ENCODE measurements around the gene SNAPIN.
"Not testable (repeated sequence)": the region's sequence is repeated elsewhere in the genome, so short reads cannot be mapped to it uniquely, and the experiment has no call there.

The SNAPIN gene

GRCh38 chr1:153627715-153628626 is 30.5 kb upstream of the SNAPIN start, which contains the start of gene S100A1:
Gene S100A1, plus strand, starts transcription at chr1:153628434. Its CDS starts 2,088 bp downstream, at chr1:153630522.
- peak; percentile 9 for FAIRE-seq

DNA sequence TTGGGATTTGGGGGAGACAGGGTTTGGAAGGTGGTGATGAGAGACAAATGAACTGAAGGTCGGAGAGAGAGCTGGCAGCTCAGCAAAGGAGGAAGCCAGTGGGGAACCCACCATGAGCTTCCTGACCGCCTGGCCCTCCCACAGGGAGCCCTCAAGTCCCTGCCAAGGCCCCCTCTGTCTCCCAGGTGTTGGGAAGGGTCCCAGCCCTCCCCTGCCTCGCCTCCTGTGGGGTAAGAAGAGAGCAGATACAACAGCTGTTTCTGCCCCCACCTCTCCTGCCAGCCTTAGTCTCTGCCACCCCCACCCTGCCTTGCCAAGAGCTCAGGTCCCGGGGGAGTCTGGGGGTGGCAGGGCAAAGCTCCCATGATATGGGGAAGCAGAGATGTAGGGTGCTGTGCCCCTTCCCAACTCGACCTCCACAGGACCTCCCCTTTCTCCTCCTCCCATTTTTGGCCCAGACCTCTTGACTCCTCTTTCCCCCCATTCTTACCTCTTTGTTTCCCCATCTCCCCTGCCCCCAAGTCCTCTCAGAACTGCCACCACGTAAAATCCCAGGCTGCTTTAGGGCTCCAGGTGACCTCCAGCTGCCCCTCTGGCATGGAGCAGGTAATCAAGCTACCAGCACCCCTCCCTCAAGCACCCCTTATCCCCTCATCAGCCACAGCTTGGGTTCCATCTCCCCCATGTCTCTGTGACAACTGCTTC is 29.7 kb upstream of the SNAPIN start:
- no peak for FAIRE-seq

GRCh38 chr1:153629343-153629665 is 29.2 kb upstream of the SNAPIN start:
- FAIRE-seq = no peak

DNA sequence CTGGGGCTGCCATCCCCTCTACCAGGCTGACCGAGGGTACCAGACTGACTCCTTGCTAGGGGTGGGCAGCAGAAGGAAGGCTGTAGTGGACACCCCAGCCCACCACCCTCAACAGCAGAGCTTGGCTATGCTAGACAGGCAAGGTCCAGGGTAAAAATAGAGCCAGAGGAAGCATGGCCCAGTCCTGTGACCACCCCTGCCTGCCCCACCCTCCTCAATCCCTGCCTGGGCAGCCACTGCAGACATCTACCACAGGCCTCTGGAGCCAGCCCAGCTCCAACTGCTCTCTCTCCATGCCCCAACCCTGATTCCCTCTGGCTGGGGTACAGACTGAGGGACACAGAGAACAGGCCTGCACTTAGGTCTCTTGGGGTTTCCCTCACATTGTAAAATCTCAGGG is 28.5 kb upstream of the SNAPIN start:
- no peak for FAIRE-seq

DNA sequence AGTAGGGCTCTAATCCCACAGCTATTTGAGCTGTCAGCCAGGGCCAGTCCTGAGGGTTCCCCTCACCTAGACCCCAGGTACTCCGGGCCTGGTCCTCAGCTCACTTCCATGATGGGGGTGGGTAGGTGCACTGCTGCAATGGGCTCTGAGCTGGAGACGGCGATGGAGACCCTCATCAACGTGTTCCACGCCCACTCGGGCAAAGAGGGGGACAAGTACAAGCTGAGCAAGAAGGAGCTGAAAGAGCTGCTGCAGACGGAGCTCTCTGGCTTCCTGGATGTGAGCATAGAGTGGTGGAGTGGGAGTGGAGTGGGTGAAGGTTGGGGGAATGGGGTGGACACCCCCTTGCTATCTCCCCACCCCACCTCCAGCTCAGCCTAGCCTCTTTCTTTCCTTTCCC is 28.1 kb upstream of the SNAPIN start:
- FAIRE-seq = no peak

DNA sequence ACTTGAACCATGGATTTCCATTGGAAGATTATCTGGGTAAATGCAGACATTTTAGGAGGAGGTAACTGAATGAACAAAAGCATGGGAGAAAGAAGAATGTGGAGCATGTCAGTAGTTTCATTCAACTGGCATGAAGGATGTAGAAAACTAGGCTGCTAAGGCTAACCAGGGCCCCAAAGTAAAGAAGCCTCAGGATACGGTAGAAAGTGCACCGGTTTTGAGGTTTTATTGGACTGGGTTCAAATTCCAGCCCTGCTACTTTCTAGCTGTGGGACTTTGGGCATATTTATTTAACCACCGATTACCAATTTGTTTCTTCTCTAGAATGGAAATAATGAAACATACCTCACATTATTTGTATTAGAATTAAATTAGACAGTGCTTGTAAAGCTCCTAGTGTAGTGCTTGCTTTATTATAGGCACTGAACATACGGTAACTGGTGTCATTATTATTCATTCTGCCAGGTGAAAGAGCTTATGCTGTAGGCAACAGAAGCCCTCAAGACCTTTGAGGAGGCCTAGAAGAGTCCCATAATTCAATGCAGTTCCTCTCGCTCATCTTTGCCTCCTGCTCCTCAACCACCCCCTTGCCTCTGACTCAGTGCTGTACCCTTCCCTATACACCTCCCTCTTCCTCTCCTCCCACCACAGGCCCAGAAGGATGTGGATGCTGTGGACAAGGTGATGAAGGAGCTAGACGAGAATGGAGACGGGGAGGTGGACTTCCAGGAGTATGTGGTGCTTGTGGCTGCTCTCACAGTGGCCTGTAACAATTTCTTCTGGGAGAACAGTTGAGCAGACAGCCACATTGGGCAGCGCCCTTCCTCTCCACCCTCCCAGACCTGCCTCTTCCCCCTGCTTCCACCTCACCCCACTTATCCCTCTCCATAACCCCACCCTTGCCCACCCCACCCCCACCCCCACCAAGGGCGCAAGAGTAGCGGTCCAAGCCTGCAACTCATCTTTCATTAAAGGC is 27.2 kb upstream of the SNAPIN start:
- no peak for FAIRE-seq

GRCh38 chr1:153633161-153633753 is 25.2 kb upstream of the SNAPIN start:
- FAIRE-seq = no peak

DNA sequence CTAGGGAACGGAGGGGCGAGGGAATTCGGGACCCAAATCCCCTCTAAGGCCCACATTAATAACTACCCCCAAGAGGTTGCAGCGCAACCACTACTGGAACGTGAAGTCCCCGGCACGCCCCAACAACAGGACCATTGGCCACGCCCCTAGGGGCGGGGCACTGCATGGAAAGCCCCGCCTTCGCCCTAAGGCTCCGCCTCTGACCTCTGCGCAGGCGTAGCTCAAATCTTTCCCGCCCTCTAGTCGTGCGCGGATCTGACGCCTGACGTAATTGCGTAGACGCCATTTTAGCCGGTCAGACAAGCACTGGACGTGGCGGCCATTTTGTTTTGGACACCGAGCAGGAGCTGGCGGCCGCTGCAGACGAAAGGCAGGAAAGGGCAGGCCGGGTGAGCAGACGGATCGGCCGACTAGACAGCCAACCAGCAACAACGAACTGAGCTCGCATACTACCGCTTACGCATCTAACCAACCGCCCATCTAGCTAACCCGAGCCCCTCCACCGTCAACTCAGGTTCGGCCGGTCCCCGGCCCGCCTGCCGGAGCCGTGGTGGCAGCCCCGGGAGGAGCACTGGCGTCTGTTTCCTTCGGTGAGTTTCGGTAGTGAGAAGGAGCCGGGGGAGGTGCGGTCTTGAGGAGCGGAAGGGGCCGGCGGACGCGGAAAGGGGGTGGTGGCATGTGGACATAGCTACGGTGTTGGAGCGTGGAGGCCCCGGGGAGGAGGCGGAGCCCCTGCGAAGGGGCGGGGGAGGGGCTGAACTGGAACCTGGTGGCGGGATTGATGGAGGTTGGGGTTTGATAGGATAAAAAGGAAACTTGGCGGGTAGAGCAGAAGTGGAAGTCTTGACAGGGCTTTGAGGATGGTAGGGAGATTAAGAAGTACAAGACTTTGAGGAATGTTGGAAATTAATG is 24.5 kb upstream of the SNAPIN start, which contains the start of gene CHTOP:
Gene CHTOP (plus strand): TSS at position 313 of the 912 bp plus-strand sequence. CDS start 2,523 bp downstream, outside the sequence.
- peak; percentile 90 for FAIRE-seq

DNA sequence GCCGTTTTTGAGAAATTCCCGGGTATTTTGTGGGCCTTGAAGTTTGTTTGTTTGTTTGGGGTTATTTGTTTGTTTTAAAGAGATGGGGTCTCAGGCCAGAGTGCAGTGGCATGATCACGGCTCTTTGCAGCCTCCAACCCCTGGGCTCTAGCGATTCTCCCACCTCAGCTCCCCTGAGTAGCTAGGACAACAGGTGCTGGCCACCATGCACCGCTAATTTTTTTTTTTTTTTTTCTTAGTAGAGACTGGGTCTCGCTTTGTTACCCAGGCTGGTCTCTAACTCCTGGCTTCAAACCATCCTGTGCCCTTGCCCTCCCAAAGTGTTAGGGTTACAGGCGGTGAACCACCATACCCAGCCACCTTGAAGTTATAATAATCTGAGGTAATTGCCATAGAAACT is 22.6 kb upstream of the SNAPIN start:
- FAIRE-seq = no peak

GRCh38 chr1:153636312-153636711 is 22.2 kb upstream of the SNAPIN start:
- no peak for FAIRE-seq

DNA sequence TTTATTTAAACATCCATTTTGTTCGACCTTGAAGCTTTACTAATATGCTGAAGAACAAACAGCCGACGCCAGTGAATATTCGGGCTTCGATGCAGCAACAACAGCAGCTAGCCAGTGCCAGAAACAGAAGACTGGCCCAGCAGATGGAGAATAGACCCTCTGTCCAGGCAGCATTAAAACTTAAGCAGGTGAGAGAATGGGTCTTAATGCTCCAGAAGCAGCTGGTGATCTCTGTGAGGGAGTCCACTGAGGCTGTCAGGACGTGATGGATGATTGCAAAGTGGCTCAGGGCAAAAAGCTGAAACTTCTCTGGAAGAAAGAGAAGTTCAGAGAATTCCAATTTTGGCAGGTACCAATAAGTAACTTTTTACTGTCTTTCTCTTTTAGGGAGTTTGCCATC is 20.2 kb upstream of the SNAPIN start:
- FAIRE-seq = no peak

DNA sequence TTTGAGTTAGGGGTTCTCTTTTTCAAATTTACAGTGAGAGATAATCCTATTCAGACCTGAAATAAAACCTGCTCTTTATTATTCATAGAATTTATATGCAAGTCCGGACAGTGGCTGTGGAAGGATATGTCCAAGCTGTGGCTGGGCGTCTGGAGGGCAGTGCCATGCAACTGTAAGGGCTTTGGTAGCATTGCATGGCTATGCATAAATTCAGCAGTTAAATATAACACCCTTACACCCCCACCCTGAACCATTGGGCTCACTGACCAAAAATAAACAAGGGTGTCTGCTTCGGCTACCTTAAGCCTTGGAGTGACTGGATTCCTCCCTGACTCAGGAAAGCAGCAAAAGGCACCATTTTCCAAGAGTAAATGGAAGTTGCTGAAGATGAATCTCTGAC is 19.2 kb upstream of the SNAPIN start:
- FAIRE-seq = no peak

GRCh38 chr1:153640213-153640612 is 18.3 kb upstream of the SNAPIN start:
- not testable (repeated sequence) for FAIRE-seq

GRCh38 chr1:153640861-153641260 is 17.6 kb upstream of the SNAPIN start:
- FAIRE-seq = no peak

DNA sequence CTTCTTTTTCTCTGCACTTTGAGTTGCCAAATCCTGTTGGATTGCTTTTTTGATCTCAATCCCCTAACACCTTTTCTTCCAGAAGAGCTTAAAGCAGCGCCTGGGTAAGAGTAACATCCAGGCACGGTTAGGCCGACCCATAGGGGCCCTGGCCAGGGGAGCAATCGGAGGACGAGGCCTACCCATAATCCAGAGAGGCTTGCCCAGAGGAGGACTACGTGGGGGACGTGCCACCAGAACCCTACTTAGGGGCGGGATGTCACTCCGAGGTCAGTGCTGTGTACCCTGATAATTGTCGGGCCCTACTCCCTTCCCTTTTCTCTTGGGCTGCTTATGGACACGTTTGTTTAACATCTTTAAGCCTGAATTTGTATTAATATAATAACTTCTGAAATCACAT is 16.3 kb upstream of the SNAPIN start:
- no peak for FAIRE-seq

- no peak for FAIRE-seq
These were observed 15.4 kb upstream of the SNAPIN start for GRCh38 chr1:153643100-153643499.

DNA sequence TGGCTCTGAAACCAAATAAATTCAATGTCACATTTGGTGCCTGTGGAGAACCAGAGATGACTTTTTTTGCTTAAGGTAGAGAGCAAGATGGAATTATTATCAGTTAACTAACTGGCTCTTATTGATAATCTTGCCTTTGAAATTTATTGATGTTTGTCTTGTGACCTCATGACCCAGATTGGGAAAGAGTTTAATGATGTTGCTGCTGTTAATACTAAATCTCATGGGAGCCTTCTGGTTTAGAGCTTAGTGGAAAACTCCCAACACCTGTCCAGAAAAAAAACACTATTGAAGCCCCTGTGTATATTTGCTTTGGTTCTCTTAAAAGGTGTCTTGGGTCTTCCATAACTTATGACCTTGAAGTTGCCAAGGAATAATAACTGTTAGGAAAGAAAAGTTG is 14.7 kb upstream of the SNAPIN start:
- no peak for FAIRE-seq

DNA sequence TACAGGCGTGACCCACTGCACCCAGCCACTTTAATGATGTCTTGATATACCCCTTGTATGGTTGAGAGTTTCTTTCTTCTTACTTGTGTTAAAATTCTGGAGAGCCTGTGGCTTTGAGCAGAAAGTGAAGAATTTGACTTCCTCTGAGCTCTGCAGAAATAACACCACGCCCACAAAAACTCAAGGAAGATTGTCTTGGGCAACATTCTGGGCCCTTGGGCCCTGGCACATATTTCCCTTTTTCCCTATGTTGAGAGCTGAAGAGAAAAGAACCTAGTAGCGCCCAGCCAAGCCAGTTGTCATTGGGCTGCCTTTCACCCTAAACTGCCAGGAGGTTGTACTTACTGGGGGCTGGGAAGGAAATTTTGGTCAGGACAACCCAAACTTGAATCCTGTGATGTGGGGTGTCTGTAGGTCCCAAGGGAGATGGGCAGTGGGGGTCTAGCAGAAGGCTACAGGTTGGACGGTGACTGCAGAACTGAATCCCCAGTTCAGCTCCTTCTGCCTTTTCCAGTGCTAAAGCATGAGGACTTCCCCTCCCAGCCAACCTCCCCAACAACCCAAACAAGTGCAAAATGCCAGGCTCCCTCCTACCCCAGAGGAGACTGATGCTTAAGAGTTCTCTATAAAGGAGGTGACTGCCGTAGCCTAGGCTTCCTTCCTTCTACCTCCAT is 11.7 kb upstream of the SNAPIN start:
- FAIRE-seq = no peak

DNA sequence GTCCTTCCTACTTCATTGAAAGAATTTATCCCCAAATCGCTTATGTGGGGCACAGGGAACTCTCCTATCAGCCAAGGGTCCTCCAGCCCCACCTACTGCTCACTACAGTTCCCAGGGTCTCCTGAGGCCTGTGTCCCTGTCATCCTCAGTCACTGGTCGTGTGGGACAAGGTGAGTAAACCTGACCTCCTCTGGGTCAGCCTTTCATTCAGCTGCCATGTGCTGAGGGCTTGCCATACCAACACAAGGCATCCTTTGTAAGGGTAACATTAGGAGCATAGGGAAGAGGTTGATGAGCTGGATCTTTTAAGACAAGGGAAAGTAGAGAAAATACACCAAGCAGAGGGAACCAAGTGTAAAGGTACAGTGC is 11.2 kb upstream of the SNAPIN start:
- FAIRE-seq = no peak

- FAIRE-seq = no peak
These were observed 10.4 kb upstream of the SNAPIN start for GRCh38 chr1:153648000-153648643.
